GM12801 (cell line): ENCODE measurements around the gene IFNG-AS1.

Experiments
- CTCF ChIP-seq: IDR thresholded peaks from one replicate; pipeline ENCODE4 v1.5.1; 2011; ENCODE audit warnings: control low read depth; ENCODE audit not compliant: insufficient read length; ENCODE audit errors: extremely low read depth

Gene IFNG-AS1

GRCh38 chr12:67977668-67978067, 11.6 kb upstream of the IFNG-AS1 start:
- no peak for TF ChIP-seq CTCF

- TF ChIP-seq CTCF, result no peak
These were observed 8.9 kb upstream of the IFNG-AS1 start for GRCh38 chr12:67980391-67980790.

- TF ChIP-seq CTCF, result no peak
These were observed 7.7 kb upstream of the IFNG-AS1 start for GRCh38 chr12:67981287-67982162.

GRCh38 chr12:67982164-67982563, 7.1 kb upstream of the IFNG-AS1 start:
- no peak for TF ChIP-seq CTCF

GRCh38 chr12:67986632-67987031, 2.6 kb upstream of the IFNG-AS1 start:
- no peak for TF ChIP-seq CTCF

- TF ChIP-seq CTCF, result no peak
These were observed 636 bp upstream of the IFNG-AS1 start for GRCh38 chr12:67988601-67989021.

- TF ChIP-seq CTCF, result no peak
These were observed 1.9 kb downstream of the IFNG-AS1 start for GRCh38 chr12:67991158-67991557.

GRCh38 chr12:67993143-67993542, 3.9 kb downstream of the IFNG-AS1 start:
- no peak for TF ChIP-seq CTCF
